Keratinocyte (primary cell): ENCODE data around the gene SERPINB4. TPM values are rescaled to one million over a fixed set of nuclear protein-coding genes. Genes with fewer than 3 reads are reported as not detected.

Experiments
- DNase-seq: peaks from one replicate; pipeline ENCODE4 v3.0.0-alpha.2; 2011; ENCODE audit warnings: low read depth, missing footprints, low spot score
- FAIRE-seq: peaks from 2 replicates; lab custom pipeline; 2011; peaks lifted over from hg19 to GRCh38; lab: Jason Lieb, UNC
- H2AFZ ChIP-seq: 2 replicates; pipeline ENCODE4 v1.6.0; 2012; ENCODE audit warnings: low read length, control low read depth, inconsistent platforms; ENCODE audit not compliant: control insufficient read depth
- H3K27ac ChIP-seq: 2 replicates; pipeline ENCODE4 v1.5.1; 2011; ENCODE audit warnings: low read length; ENCODE audit not compliant: control insufficient read depth, insufficient read depth
- H3K27me3 ChIP-seq: 3 replicates; pipeline ENCODE4 v1.6.0; 2011; ENCODE audit warnings: low read length; ENCODE audit not compliant: control insufficient read depth, insufficient read depth; ENCODE audit errors: extremely low read depth
- H3K36me3 ChIP-seq, 2 experiments: 2 replicates in 1 of 2; 3 replicates in 1 of 2; pipeline ENCODE4 v1.5.1; 2011; ENCODE audit warnings: low read length in 2 of 2, mild to moderate bottlenecking in 1 of 2; ENCODE audit not compliant: control insufficient read depth in 2 of 2, insufficient read depth in 2 of 2; ENCODE audit errors: extremely low read depth in 1 of 2
- H3K4me1 ChIP-seq: 3 replicates; pipeline ENCODE4 v1.5.1; 2011; ENCODE audit warnings: low read length; ENCODE audit not compliant: control insufficient read depth, insufficient read depth; ENCODE audit errors: extremely low read depth
- H3K4me2 ChIP-seq: 3 replicates; pipeline ENCODE4 v1.6.0; 2011; ENCODE audit warnings: low read depth, low read length; ENCODE audit not compliant: control insufficient read depth, insufficient read depth; ENCODE audit errors: extremely low read depth
- H3K4me3 ChIP-seq, 3 experiments: fragments of 200-600 bp in 1 of 3; sonication (generic) in 1 of 3; 2 replicates in 2 of 3; 3 replicates in 1 of 3; pipeline ENCODE4 v1.5.1; 2011 to 2016; ENCODE audit warnings: low read length in 3 of 3, mild to moderate bottlenecking in 3 of 3, control low read depth in 2 of 3, inconsistent platforms in 1 of 3, low read depth in 1 of 3, mixed read lengths in 1 of 3, mixed run types in 1 of 3, moderate library complexity in 1 of 3; ENCODE audit not compliant: control insufficient read depth in 2 of 3, insufficient read depth in 2 of 3; ENCODE audit errors: extremely low read depth in 1 of 3
- H3K79me2 ChIP-seq: 2 replicates; pipeline ENCODE4 v1.6.0; 2012; ENCODE audit warnings: low read length; ENCODE audit not compliant: control insufficient read depth, insufficient read depth
- H3K9ac ChIP-seq: 3 replicates; pipeline ENCODE4 v1.6.0; 2011; ENCODE audit warnings: low read length; ENCODE audit not compliant: control insufficient read depth, insufficient read depth; ENCODE audit errors: extremely low read depth
- H3K9me1 ChIP-seq: 3 replicates; pipeline ENCODE4 v1.6.0; 2011; ENCODE audit warnings: low read length; ENCODE audit not compliant: control insufficient read depth, insufficient read depth; ENCODE audit errors: extremely low read depth
- H3K9me3 ChIP-seq: 2 replicates; pipeline ENCODE4 v1.5.1; 2012; ENCODE audit warnings: low read depth, low read length; ENCODE audit not compliant: control insufficient read depth
- H4K20me1 ChIP-seq: 3 replicates; pipeline ENCODE4 v1.6.0; 2011; ENCODE audit warnings: low read length; ENCODE audit not compliant: control insufficient read depth, insufficient read depth; ENCODE audit errors: extremely low read depth
- EZH2 ChIP-seq: IDR thresholded peaks from one replicate; pipeline ENCODE4 v1.6.1; 2012; ENCODE audit warnings: inconsistent platforms, mild to moderate bottlenecking, low read length, moderate library complexity
- dilution Hi-C: fragments of 300-500 bp; cut with MboI; formaldehyde crosslinking; loops from one replicate; pipeline ENCODE4 v1.7.0; 2020; ENCODE audit warnings: low sequenced_read_pairs; ENCODE audit not compliant: extremely low pct_ligation_motif_present
- polyA plus RNA-seq, 5 experiments: library from polyadenylated mRNA; depleted of rRNA in 3 of 5; stranded (reverse) in 3 of 5; stranded (forward) in 1 of 5; unstranded in 1 of 5; fragments of >200 nt; gene quantifications; 1 replicate in 1 of 5; 2 replicates in 3 of 5; 3 replicates in 1 of 5; pipeline versions ENCODE4 v1.2.1 to v1.2.3, GENCODE V29; 2011 to 2012; ENCODE audit warnings: missing spikeins in 2 of 5, low read depth in 1 of 5, low replicate concordance in 1 of 5
- TF ChIP-seq, protein P1 (sequence below), 3 experiments: IDR thresholded peaks in 1 of 3; conservative IDR thresholded peaks in 1 of 3; optimal IDR thresholded peaks in 1 of 3; 2 replicates in 2 of 3; 3 replicates in 1 of 3; pipeline versions ENCODE3 to v1.5.1; 2011; ENCODE audit warnings: low read length in 3 of 3, mild to moderate bottlenecking in 3 of 3, moderate library complexity in 2 of 3, control low read depth in 1 of 3, inconsistent platforms in 1 of 3; ENCODE audit not compliant: insufficient read depth in 2 of 3; ENCODE audit errors: extremely low read depth in 1 of 3

SERPINB4 gene
- polyA plus RNA-seq, 1 donor (not counting 4 experiments of a cell fraction or from before 2014, with no cell fraction given) = 2.4 TPM

DNA sequence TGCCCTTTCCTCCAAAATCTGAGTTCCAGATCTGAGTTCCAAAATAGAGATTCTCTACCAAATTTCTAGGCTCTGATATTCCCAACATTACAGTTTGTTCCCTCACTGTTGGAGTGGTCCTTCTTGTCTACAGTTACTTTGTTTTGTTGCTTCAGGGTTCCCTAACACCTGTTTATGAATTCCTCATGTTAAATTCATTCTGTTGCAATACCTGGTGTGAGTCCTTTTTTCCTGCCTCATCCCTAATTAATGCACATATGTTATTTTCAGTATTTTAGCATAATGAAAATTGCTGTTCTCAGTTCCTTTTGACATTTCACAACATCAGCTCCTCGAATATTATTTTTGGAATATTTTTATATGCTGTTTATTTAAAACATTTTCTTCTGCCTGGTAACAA lies 40.7 kb downstream of the SERPINB4 start:
- no peaks in the 10 kb centered on the region for H4K20me1 ChIP-seq
- dilution Hi-C loops = no loop called here
- no peaks in the 10 kb centered on the region for H3K36me3 ChIP-seq
- no peaks in the 10 kb centered on the region for H3K9me1 ChIP-seq
- H3K27ac ChIP-seq = peak overlapping the region; percentile 85
- H3K9ac ChIP-seq = no peak overlapping the region
- FAIRE-seq (peak; percentile 73), DNase-seq (no peak)
- no peaks in the 10 kb centered on the region for H3K79me2 ChIP-seq
- no peaks in the 10 kb centered on the region for H3K9me3 ChIP-seq
- H2AFZ ChIP-seq = peak overlapping the region; percentile 23
- TF ChIP-seq, protein P1, sequence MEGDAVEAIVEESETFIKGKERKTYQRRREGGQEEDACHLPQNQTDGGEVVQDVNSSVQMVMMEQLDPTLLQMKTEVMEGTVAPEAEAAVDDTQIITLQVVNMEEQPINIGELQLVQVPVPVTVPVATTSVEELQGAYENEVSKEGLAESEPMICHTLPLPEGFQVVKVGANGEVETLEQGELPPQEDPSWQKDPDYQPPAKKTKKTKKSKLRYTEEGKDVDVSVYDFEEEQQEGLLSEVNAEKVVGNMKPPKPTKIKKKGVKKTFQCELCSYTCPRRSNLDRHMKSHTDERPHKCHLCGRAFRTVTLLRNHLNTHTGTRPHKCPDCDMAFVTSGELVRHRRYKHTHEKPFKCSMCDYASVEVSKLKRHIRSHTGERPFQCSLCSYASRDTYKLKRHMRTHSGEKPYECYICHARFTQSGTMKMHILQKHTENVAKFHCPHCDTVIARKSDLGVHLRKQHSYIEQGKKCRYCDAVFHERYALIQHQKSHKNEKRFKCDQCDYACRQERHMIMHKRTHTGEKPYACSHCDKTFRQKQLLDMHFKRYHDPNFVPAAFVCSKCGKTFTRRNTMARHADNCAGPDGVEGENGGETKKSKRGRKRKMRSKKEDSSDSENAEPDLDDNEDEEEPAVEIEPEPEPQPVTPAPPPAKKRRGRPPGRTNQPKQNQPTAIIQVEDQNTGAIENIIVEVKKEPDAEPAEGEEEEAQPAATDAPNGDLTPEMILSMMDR (optimal IDR thresholded peaks at IDR 0.05 in 1 of 3, IDR thresholded peaks at IDR 0.05 in 1 of 3, conservative IDR thresholded peaks at IDR 0.05 in 1 of 3; ENCODE audit: extremely low read depth in 1 of 3, insufficient read depth in 2 of 3, low read length in 3 of 3) = no peak
- TF ChIP-seq EZH2 = no peak
- peak overlapping the region; percentile 69 for H3K4me2 ChIP-seq
- no peak overlapping the region for H3K4me3 ChIP-seq
- no peaks in the 10 kb centered on the region for H3K27me3 ChIP-seq
- H3K4me1 ChIP-seq = peaks cover 27% of the 10 kb centered on the region

DNA sequence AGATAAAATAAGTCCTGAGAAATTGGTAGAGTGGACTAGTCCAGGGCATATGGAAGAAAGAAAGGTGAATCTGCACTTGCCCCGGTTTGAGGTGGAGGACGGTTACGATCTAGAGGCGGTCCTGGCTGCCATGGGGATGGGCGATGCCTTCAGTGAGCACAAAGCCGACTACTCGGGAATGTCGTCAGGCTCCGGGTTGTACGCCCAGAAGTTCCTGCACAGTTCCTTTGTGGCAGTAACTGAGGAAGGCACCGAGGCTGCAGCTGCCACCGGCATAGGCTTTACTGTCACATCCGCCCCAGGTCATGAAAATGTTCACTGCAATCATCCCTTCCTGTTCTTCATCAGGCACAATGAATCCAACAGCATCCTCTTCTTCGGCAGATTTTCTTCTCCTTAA lies 47.1 kb downstream of the SERPINB4 start:
- Histone ChIP-seq H3K79me2 (no peaks in the 10 kb centered on the region), H3K36me3 (peaks cover 0 to 13% of the 10 kb centered on the region in 2 experiments), H3K9me3 (no peaks in the 10 kb centered on the region), H3K9me1 (no peaks in the 10 kb centered on the region), H3K27ac (no peak overlapping the region), H3K4me3 (no peak overlapping the region), H3K4me2 (no peak overlapping the region), H4K20me1 (no peaks in the 10 kb centered on the region), H2AFZ (no peak overlapping the region), H3K27me3 (no peaks in the 10 kb centered on the region), H3K9ac (no peak overlapping the region), H3K4me1 (peaks cover 5% of the 10 kb centered on the region)
- dilution Hi-C loops = no loop called here
- no peak for FAIRE-seq
- no peak for DNase-seq
- TF ChIP-seq, protein P1 (optimal IDR thresholded peaks at IDR 0.05 in 1 of 3, IDR thresholded peaks at IDR 0.05 in 1 of 3, conservative IDR thresholded peaks at IDR 0.05 in 1 of 3; ENCODE audit: extremely low read depth in 1 of 3, insufficient read depth in 2 of 3, low read length in 3 of 3) = no peak
- no peak for TF ChIP-seq EZH2
